ENCODE results near the gene GUCD1. TPM values are rescaled to one million over a fixed set of nuclear protein-coding genes. Genes with fewer than 3 reads are reported as not detected.

Gene GUCD1
- polyA plus RNA-seq, 3 donors, result 67.1 to 85.9 (median 72.5) TPM

GRCh38 chr22:24500277-24500820 is 54.6 kb downstream of the GUCD1 start:
- no peak for DNase-seq
- Histone ChIP-seq H3K4me3 (replicated peaks in 1 of 3; ENCODE audit: low read depth in 2 of 3, low read length in 3 of 3) (no peak overlapping the region), H3K27me3 (ENCODE audit: control insufficient read depth in 2 of 2, insufficient read depth in 2 of 2, low read length in 2 of 2) (peaks cover 0 to 3% of the 10 kb centered on the region in 2 donors), H3K9ac (ENCODE audit: insufficient read depth, low read length, poor library complexity, severe bottlenecking) (no peak overlapping the region), H3K27ac (ENCODE audit: low read depth in 1 of 2, low read length in 2 of 2) (no peak overlapping the region), H3K36me3 (replicated peaks in 1 of 2; ENCODE audit: control insufficient read depth in 1 of 2, insufficient read depth in 2 of 2, low read length in 2 of 2) (no peaks in the 10 kb centered on the region), H3K79me2 (ENCODE audit: insufficient read depth, low read length) (no peaks in the 10 kb centered on the region), H3K9me3 (replicated peaks in 1 of 2; ENCODE audit: control insufficient read depth in 1 of 2, insufficient read depth in 1 of 2, low read length in 2 of 2) (peaks cover 0 to under 1% of the 10 kb centered on the region in 2 donors), H3K4me1 (ENCODE audit: control insufficient read depth in 1 of 2, insufficient read depth in 2 of 2, low read length in 2 of 2) (peaks cover 47 to 49% of the 10 kb centered on the region in 2 donors), H4K20me1 (ENCODE audit: insufficient read depth, low read length) (no peaks in the 10 kb centered on the region), H3K4me2 (replicated peaks; ENCODE audit: extremely low read depth, low read length, poor library complexity, severe bottlenecking) (no peak overlapping the region), H2AFZ (ENCODE audit: insufficient read depth, low read depth, low read length, poor library complexity, severe bottlenecking) (no peak overlapping the region)
- Mint-ChIP-seq H3K4me3 (no peak overlapping the region), H3K27ac (peak overlapping the region in 2 of 7 donors; percentile 13 to 57), H3K4me1 (peaks cover 58% of the 10 kb centered on the region), H3K27me3 (ENCODE audit: low read depth in 3 of 3) (peaks cover 11 to 12% (median 12%) of the 10 kb centered on the region in 3 donors), H3K9me3 (peaks cover 0 to 4% (median 2%) of the 10 kb centered on the region in 7 donors), H3K36me3 (peaks cover 2 to 10% of the 10 kb centered on the region in 2 donors)
- TF ChIP-seq CTCF (IDR thresholded peaks at IDR 0.05), result no peak
- 96% methylated on average over 11 of the region's 16 CpGs for WGBS (ENCODE audit: insufficient coverage)
- intact Hi-C loops (cut with micrococcal nuclease), result loop anchor here (5.0 kb wide), 2 partner anchors 33 to 78 kb away; no protein-coding TSS in a partner anchor

- Histone ChIP-seq H3K4me2 (replicated peaks; ENCODE audit: extremely low read depth, low read length, poor library complexity, severe bottlenecking) (no peak overlapping the region), H3K9ac (ENCODE audit: insufficient read depth, low read length, poor library complexity, severe bottlenecking) (no peak overlapping the region), H2AFZ (ENCODE audit: insufficient read depth, low read depth, low read length, poor library complexity, severe bottlenecking) (no peak overlapping the region), H3K4me3 (replicated peaks in 1 of 3; ENCODE audit: low read depth in 2 of 3, low read length in 3 of 3) (no peak overlapping the region), H3K27ac (ENCODE audit: low read depth in 1 of 2, low read length in 2 of 2) (no peak overlapping the region), H3K4me1 (ENCODE audit: control insufficient read depth in 1 of 2, insufficient read depth in 2 of 2, low read length in 2 of 2) (peaks cover 45 to 47% of the 10 kb centered on the region in 2 donors), H4K20me1 (ENCODE audit: insufficient read depth, low read length) (no peaks in the 10 kb centered on the region), H3K9me3 (replicated peaks in 1 of 2; ENCODE audit: control insufficient read depth in 1 of 2, insufficient read depth in 1 of 2, low read length in 2 of 2) (peaks cover 0 to 6% of the 10 kb centered on the region in 2 donors), H3K79me2 (ENCODE audit: insufficient read depth, low read length) (no peaks in the 10 kb centered on the region), H3K36me3 (replicated peaks in 1 of 2; ENCODE audit: control insufficient read depth in 1 of 2, insufficient read depth in 2 of 2, low read length in 2 of 2) (no peaks in the 10 kb centered on the region), H3K27me3 (ENCODE audit: control insufficient read depth in 2 of 2, insufficient read depth in 2 of 2, low read length in 2 of 2) (peaks cover 0 to 8% of the 10 kb centered on the region in 2 donors)
- no peak for TF ChIP-seq CTCF (IDR thresholded peaks at IDR 0.05)
- Mint-ChIP-seq H3K4me3 (no peak overlapping the region), H3K9me3 (peaks cover 0 to 10% (median 7%) of the 10 kb centered on the region in 7 donors), H3K27me3 (ENCODE audit: low read depth in 3 of 3) (peaks cover 17% of the 10 kb centered on the region in 3 donors), H3K27ac (no peak overlapping the region), H3K4me1 (peaks cover 54% of the 10 kb centered on the region), H3K36me3 (peaks cover 7 to 10% of the 10 kb centered on the region in 2 donors)
- DNase-seq, result no peak
- intact Hi-C loops (cut with micrococcal nuclease), result loop anchor here (5.0 kb wide), 3 partner anchors 32 to 77 kb away; no protein-coding TSS in a partner anchor
- 93% methylated on average over 8 of the region's 10 CpGs for WGBS (ENCODE audit: insufficient coverage)
Measured at GRCh38 chr22:24499706-24500276, 55.1 kb downstream of the GUCD1 start.

Measured in CD14-positive monocyte (primary cell).